Natural killer cell treated with Interleukin-12 subunit alpha and Interleukin-12 subunit beta and Interleukin-15 and Interleukin-18, amount 100 ng/mL, for 72 hours (primary cell): Measurements from ENCODE around the gene SLC39A6. TPM values are rescaled to one million over a fixed set of nuclear protein-coding genes. Genes with fewer than 3 reads are reported as not detected.
"Not testable (repeated sequence)": the region's sequence is repeated elsewhere in the genome, so short reads cannot be mapped to it uniquely, and the experiment has no call there.

Source experiments
- ATAC-seq, 2 donors: fragments of 150-1000 bp; cut with Tn5 transposase in 1 of 2; sonication (Bioruptor Pico), chemical (Tn5 transposase) in 1 of 2; 2 replicates each; pipeline ENCODE4 v1.10.0; 2021
- DNase-seq: peaks from one replicate; pipeline ENCODE4 v3.0.0; 2022; ENCODE audit warnings: low spot score
- H3K27ac Mint-ChIP-seq, 2 donors: 1 replicate in 1 of 2; 2 replicates in 1 of 2; pipeline ENCODE4 v1.8.0; 2022; ENCODE audit warnings: mixed read lengths in 2 of 2, mild to moderate bottlenecking in 1 of 2, moderate library complexity in 1 of 2
- H3K27me3 Mint-ChIP-seq, 2 donors: 1 replicate in 1 of 2; 2 replicates in 1 of 2; pipeline ENCODE4 v1.8.0; 2022; ENCODE audit warnings: mixed read lengths in 2 of 2
- H3K36me3 Mint-ChIP-seq: one replicate; pipeline ENCODE4 v1.8.0; 2022; ENCODE audit warnings: mixed read lengths
- H3K4me1 Mint-ChIP-seq, 2 donors: 1 replicate in 1 of 2; 2 replicates in 1 of 2; pipeline ENCODE4 v1.8.0; 2022; ENCODE audit warnings: low read depth in 2 of 2, mixed read lengths in 2 of 2, mild to moderate bottlenecking in 1 of 2
- H3K4me3 Mint-ChIP-seq: one replicate; pipeline ENCODE4 v1.8.0; 2022; ENCODE audit warnings: mixed read lengths
- H3K9me3 Mint-ChIP-seq: 2 replicates; pipeline ENCODE4 v1.8.0; 2022; ENCODE audit warnings: mixed read lengths
- total RNA-seq, 2 donors: library from RNA; stranded (reverse); gene quantifications; one replicate each; pipeline ENCODE4 v1.2.3, GENCODE V29; 2022

The SLC39A6 gene
- total RNA-seq, 2 donors from 2014 or later: 34.7 to 36.1 TPM

DNA sequence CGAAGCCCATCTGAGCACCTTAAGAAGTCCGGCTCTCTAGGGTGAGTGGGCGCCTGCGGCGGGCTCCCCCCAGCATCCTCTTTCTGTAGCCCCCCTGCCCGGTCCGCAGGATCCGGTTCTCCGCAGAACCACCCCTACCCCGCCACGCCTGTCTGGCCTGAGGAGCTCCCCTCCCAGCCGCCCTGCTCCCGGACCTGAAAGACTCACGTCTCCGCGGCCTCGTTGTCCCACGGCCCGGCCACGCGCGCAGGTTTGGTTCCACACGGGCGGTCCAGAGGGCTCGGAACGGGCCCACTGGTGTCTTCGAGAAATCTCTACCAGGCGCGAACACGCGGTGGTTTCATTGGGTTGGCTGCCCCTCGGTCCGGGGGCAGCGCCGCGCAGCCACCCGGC is 237 bp downstream of the SLC39A6 start:
- no peaks in the 10 kb centered on the region for H3K27me3 Mint-ChIP-seq
- peak overlapping the region; percentile 95 for H3K4me3 Mint-ChIP-seq
- no peaks in the 10 kb centered on the region for H3K9me3 Mint-ChIP-seq
- DNase-seq: no peak
- peak in 1 of 2 donors; percentile 10 for ATAC-seq
- H3K27ac Mint-ChIP-seq: peak overlapping the region; percentile 95
- no peaks in the 10 kb centered on the region for H3K36me3 Mint-ChIP-seq
- peaks cover 42 to 46% of the 10 kb centered on the region in 2 donors for H3K4me1 Mint-ChIP-seq

DNA sequence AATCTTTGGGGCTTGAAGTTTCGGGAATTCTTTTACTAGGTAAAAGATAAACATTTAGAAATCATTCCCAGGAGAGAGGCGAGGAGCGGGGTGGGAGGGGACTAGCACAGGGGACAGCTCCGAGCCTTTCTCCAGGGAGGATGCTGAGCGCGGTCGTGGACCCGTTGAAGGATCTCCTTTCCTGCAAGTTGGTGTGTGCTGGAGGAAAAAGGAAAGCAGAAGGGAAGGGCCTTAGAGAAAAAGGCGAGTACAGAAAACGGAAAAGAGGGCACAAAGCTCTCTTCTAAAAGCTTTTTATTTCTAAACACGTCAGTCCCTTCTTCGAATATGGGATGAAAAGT is 640 bp downstream of the SLC39A6 start:
- ATAC-seq: no peak

DNA sequence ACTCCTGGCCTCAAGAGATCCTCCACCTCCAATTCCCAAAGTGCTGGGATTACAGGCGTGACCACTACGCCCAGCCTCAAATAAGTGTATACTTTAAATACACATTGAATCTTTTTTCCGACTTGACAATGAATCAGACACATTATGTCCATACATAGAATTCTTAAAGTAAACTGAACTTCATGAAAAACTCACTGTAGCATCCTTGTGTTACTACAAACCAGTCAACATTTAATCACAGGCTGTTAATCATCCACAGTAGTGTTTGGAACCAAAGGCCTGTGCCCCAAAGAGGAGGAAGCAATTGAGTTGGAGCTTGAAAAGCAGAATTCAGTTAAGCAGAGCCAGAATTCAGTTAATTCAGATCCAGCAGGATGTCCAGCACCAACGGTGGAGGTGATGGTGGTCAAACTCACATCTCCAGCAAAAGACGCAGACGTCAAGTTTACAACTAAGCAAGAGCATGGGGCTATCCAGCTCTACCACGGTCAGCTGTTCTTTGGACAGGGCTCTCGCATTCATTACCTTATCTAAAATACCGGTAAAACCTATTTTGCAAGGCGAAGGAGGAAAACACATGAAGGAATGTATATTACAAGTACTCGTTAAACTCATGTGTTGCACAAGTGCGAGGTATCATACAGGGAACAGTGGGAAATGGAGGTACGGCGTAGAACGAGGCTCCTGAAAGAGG is 1.2 kb downstream of the SLC39A6 start:
- DNase-seq: no peak
- Mint-ChIP-seq H3K27me3 (no peaks in the 10 kb centered on the region), H3K4me3 (peak overlapping the region; percentile 95), H3K36me3 (no peaks in the 10 kb centered on the region), H3K4me1 (peaks cover 40 to 45% of the 10 kb centered on the region in 2 donors), H3K9me3 (no peaks in the 10 kb centered on the region), H3K27ac (peak overlapping the region; percentile 95)
- no peak for ATAC-seq

More for the DNA sequence above, 640 bp downstream of the SLC39A6 start:
- Mint-ChIP-seq H3K4me3 (peak overlapping the region; percentile 95), H3K4me1 (peaks cover 42 to 45% of the 10 kb centered on the region in 2 donors), H3K27ac (peak overlapping the region; percentile 95), H3K36me3 (no peaks in the 10 kb centered on the region), H3K9me3 (no peaks in the 10 kb centered on the region), H3K27me3 (no peaks in the 10 kb centered on the region)
- DNase-seq: no peak

DNA sequence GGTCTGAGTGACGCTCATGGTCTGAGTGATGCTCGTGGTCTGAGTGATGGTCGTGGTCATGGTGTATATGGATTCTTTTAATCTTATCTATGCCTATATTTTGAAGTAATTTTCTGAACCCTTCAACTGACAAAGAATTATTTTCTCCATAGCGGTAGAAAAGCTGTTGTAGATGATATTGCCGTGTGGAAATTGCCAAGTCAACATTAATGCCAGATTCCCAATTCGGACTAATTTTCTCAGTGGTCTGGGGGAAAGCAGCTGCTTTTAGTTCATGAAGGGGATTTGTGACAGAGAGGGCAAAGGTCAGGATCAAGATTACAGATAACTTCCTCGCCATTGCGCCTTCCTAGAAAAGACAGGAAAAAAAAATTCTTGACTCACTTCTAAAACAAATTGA is 2.5 kb downstream of the SLC39A6 start:
- H3K27me3 Mint-ChIP-seq: no peaks in the 10 kb centered on the region
- no peaks in the 10 kb centered on the region for H3K36me3 Mint-ChIP-seq
- H3K4me3 Mint-ChIP-seq: no peak overlapping the region
- H3K27ac Mint-ChIP-seq: no peak overlapping the region
- H3K4me1 Mint-ChIP-seq: peaks cover 29 to 35% of the 10 kb centered on the region in 2 donors
- DNase-seq (no peak), ATAC-seq (no peak)
- H3K9me3 Mint-ChIP-seq: no peaks in the 10 kb centered on the region

DNA sequence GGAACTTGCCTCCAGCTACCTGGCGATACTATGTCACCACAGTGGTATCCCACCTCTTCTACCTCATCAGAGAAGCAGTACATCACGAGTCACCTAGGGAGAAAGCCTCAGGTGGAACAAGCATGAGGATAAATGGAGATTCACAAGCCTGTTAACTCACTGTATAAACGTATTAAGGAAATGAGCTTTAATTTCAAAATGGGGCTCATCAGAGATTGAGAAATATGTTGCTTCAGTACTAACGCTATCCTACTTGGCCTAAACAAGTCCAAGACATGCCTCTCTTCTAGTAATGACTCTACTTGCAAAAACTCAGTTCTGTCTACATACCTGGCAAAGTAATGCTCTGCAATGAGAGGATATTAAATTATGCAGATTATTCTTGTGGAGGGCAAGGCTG is 4.3 kb downstream of the SLC39A6 start:
- peaks cover 24 to 30% of the 10 kb centered on the region in 2 donors for H3K4me1 Mint-ChIP-seq
- DNase-seq (no peak), ATAC-seq (no peak)
- no peak overlapping the region for H3K4me3 Mint-ChIP-seq
- H3K27ac Mint-ChIP-seq: no peak overlapping the region
- H3K36me3 Mint-ChIP-seq: no peaks in the 10 kb centered on the region
- H3K9me3 Mint-ChIP-seq: no peaks in the 10 kb centered on the region
- no peaks in the 10 kb centered on the region for H3K27me3 Mint-ChIP-seq

DNA sequence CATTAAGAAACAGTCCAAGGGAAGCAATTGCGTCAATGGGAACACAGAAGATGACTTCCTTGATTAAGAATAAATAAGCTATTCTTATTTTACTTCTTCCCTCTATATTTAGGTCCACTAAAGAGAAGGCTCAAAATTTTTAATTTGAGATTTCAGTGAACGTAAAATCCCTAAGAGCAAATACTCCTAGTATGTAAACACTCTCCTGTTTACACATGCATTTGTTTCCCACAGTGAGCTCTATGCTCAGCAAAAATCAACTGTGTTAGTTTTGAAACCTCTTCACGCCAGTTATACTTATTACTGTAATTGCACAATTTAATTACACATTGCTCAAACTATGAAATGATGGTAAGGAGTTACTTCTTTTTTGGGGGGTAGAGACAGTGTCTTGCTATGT is 8.8 kb downstream of the SLC39A6 start:
- ATAC-seq (no peak), DNase-seq (no peak)
- peaks cover 15% of the 10 kb centered on the region for H3K36me3 Mint-ChIP-seq
- H3K27me3 Mint-ChIP-seq: no peaks in the 10 kb centered on the region
- no peak overlapping the region for H3K27ac Mint-ChIP-seq
- H3K9me3 Mint-ChIP-seq: no peaks in the 10 kb centered on the region
- H3K4me3 Mint-ChIP-seq: no peak overlapping the region
- peaks cover 0 to under 1% of the 10 kb centered on the region in 2 donors for H3K4me1 Mint-ChIP-seq

DNA sequence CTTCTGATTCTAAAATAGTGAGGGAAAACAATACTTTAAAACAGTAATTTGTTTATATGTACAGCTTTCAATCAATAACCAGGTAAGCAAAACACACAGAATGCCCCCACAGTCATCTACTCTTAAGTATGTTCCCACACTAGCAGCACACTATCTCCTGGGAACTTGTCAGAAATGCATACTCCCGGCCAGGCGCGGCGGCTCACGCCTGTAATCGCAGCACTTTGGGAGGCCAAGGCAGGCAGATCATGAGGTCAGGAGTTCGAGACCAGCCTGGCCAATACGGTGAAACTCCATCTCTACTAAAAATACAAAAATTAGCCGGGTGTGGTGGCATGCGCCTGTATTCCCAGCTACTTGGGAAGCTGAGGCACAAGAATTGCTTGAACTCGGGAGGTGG is 12.4 kb downstream of the SLC39A6 start:
- not testable (repeated sequence) for H3K9me3 Mint-ChIP-seq, H3K4me1 Mint-ChIP-seq, H3K4me3 Mint-ChIP-seq, ATAC-seq, H3K27ac Mint-ChIP-seq, H3K27me3 Mint-ChIP-seq, DNase-seq
- peaks cover 31% of the 10 kb centered on the region for H3K36me3 Mint-ChIP-seq

DNA sequence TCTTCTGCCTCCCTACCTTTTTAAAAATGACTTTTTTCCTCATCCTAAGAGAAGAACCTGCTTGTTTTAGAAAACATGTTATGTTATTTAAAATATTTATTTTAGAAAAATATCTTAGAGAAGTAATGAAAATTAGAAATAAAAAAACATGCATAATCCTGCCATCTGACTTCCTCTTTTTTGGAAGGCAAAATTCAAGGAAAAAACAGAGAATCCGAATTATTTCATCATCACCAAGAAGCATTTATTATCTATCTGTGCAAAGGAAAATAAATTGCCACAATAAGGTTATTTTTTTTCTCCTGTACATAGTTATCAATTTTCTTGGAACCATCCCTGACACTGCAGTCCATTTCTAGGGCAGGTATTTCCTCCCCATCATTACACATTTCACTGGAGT is 14.4 kb downstream of the SLC39A6 start:
- Mint-ChIP-seq H3K27me3 (no peaks in the 10 kb centered on the region), H3K4me1 (no peaks in the 10 kb centered on the region), H3K9me3 (no peaks in the 10 kb centered on the region), H3K36me3 (peaks cover 37% of the 10 kb centered on the region), H3K4me3 (no peak overlapping the region), H3K27ac (no peak overlapping the region)
- DNase-seq: no peak
- ATAC-seq: no peak

DNA sequence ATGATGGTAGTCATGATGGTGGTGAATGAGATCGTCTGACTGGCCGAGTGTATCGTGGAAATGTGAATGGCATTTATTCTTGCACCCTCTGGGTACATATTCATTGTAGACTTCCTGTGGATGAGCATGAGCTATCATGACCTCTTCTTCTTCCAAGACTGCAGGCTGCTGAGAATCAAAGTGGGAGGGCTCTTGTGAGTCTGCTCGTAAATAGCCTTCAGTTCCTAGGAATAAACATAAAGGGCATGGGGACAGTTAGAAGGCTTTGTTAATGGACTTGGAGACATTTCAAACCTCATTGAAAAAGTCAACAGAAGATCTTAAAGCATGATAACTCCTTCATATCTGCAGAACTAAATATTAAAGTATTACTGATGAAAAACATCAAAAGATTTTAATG is 14.9 kb downstream of the SLC39A6 start:
- ATAC-seq: no peak
- H3K4me1 Mint-ChIP-seq: no peaks in the 10 kb centered on the region
- no peak overlapping the region for H3K27ac Mint-ChIP-seq

DNA sequence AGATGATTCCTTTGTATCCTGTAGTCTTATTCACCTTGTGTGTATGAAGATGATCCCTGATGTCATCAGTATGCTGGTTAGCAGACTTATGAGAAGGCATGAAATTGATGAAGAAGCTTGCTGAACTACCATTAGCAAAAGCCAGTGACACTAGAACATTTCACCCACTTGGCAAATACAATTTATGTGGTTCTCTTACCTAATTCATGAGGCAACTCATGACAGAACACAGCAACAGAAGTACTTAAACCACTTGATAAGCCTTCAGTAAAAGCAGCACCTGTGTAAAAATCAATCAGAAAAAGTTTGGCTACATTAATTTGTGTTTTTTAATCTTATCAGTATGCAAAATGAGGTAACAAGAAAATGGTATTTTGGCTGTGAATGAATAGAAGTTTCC is 16.8 kb downstream of the SLC39A6 start:
- H3K4me1 Mint-ChIP-seq: no peaks in the 10 kb centered on the region
- H3K27ac Mint-ChIP-seq: no peak overlapping the region
- H3K27me3 Mint-ChIP-seq: no peaks in the 10 kb centered on the region
- no peak overlapping the region for H3K4me3 Mint-ChIP-seq
- H3K36me3 Mint-ChIP-seq: peaks cover 36% of the 10 kb centered on the region
- DNase-seq (no peak), ATAC-seq (no peak)
- H3K9me3 Mint-ChIP-seq: no peaks in the 10 kb centered on the region

More for the DNA sequence above, 14.9 kb downstream of the SLC39A6 start:
- H3K36me3 Mint-ChIP-seq: peaks cover 39% of the 10 kb centered on the region
- no peak overlapping the region for H3K4me3 Mint-ChIP-seq
- no peaks in the 10 kb centered on the region for H3K9me3 Mint-ChIP-seq
- H3K27me3 Mint-ChIP-seq: no peaks in the 10 kb centered on the region
- no peak for DNase-seq

DNA sequence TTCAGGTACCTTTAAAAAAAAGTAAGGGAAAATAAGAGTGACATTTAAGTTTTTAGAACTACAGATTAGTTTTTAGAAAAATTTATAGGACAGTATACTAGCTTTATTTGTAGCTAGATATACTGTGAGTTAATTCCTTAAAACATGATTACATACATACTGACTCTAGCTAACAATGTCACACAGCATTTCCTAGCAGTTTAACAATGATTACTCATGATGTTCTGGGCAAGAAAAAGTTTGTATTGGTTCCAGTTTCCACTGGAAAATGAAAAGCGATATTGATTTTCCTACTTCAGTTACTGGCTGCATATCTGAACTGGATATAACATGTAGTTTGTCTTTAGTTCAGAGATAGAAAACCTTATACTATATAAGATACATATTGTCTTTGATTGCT is 19.4 kb downstream of the SLC39A6 start:
- no peak overlapping the region for H3K4me3 Mint-ChIP-seq
- H3K36me3 Mint-ChIP-seq: peaks cover 28% of the 10 kb centered on the region
- H3K27me3 Mint-ChIP-seq: no peaks in the 10 kb centered on the region
- no peaks in the 10 kb centered on the region for H3K4me1 Mint-ChIP-seq
- no peak for ATAC-seq
- H3K27ac Mint-ChIP-seq: no peak overlapping the region
- no peak for DNase-seq
- no peaks in the 10 kb centered on the region for H3K9me3 Mint-ChIP-seq

DNA sequence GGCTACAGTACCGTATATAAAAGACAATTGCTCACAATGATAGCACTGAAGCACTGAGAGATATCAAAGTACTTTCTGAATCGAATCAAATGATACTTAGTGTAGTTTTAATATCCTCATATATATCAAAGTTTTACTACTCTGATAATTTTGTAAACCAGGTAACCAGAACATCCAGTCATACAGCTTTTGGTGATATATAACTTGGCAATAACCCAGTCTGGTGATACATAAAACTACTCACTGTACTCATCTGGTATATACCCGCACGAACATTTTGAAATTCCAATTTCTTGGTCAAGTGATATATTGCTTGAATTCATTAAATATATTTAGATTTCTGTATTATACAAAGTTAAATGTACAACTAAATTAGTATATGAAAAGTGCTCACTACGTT is 20.5 kb downstream of the SLC39A6 start:
- ATAC-seq: no peak
- Mint-ChIP-seq H3K36me3 (peaks cover 22% of the 10 kb centered on the region), H3K27me3 (no peaks in the 10 kb centered on the region), H3K4me1 (no peaks in the 10 kb centered on the region), H3K9me3 (no peaks in the 10 kb centered on the region), H3K4me3 (no peak overlapping the region), H3K27ac (no peak overlapping the region)
- no peak for DNase-seq

DNA sequence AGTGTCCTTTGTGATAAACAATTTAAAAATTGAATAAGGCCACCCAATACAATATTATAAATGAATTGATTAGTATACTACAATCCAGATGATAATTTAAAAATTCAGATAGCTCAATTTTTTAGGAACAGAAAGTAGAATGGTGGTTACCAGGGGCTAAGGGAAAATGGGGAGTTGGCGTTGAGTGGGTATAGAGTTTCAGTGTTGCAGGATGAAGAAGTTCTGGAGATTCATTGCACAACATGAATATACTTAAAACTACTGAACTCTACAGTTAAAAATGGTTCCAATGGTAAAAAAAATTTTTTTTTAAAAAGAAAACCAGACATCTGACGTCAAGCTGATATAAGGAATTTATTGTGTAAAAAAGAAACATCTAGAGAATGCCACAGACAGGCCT is 20.9 kb downstream of the SLC39A6 start:
- Mint-ChIP-seq H3K4me3 (no peak overlapping the region), H3K27ac (no peak overlapping the region), H3K36me3 (peaks cover 22% of the 10 kb centered on the region), H3K9me3 (no peaks in the 10 kb centered on the region), H3K27me3 (no peaks in the 10 kb centered on the region), H3K4me1 (no peaks in the 10 kb centered on the region)
- ATAC-seq (no peak), DNase-seq (no peak)

DNA sequence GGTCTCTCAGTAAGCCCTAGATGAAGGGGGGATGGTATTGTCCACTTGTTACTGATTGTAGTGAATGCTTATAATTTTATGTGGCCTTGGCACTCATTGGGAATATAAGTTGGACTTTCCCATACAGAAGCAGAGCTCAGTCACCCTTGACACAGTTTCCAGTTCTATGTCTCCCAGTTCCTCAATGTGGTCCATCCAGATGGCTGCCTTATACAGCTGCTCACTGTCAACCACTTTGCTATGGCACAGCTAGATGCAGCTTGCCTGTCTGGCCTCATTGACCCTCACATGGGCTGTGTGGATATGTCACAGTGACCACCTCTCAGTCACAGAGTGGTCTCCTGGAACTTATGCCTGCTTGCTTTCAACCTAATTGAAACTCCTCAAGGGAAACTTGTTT is 21.7 kb downstream of the SLC39A6 start:
- ATAC-seq (no peak), DNase-seq (no peak)
- Mint-ChIP-seq H3K36me3 (peaks cover 18% of the 10 kb centered on the region), H3K4me3 (no peak overlapping the region), H3K4me1 (no peaks in the 10 kb centered on the region), H3K9me3 (no peaks in the 10 kb centered on the region), H3K27ac (no peak overlapping the region), H3K27me3 (no peaks in the 10 kb centered on the region)

DNA sequence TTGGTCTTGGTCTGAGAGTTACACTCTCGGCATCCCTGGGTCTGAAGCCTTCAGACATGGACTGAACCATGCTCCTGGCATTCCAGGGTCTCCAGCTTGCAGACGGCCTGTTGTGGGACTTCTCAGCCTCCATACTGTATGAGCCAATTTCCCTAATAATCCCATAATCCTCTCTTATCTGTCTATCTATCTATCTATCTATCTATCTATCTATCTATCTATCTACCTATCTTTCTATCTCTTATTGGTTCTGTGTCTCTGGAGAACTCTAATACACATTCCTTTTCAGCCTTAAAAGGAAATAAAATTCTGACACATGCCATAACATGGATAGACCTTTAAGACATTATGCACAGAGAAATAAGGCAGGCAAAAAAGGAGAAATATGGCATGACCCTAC is 24.4 kb downstream of the SLC39A6 start:
- Mint-ChIP-seq H3K4me3 (no peak overlapping the region), H3K27me3 (peaks cover 0 to 4% of the 10 kb centered on the region in 2 donors), H3K9me3 (no peaks in the 10 kb centered on the region), H3K36me3 (peaks cover 6% of the 10 kb centered on the region), H3K27ac (no peak overlapping the region), H3K4me1 (no peaks in the 10 kb centered on the region)
- DNase-seq (no peak), ATAC-seq (no peak)
